DOHH2 (cell line): ENCODE measurements around the gene CCDC66.

ENCODE experiments used
- EZH2phosphoT487 ChIP-seq: fragments of 200-600 bp; sonication (generic); IDR thresholded peaks from 2 replicates; pipeline ENCODE4 v1.6.1; 2017; ENCODE audit warnings: borderline replicate concordance, mild to moderate bottlenecking, antibody characterized with exemption, low read length, moderate library complexity, mixed read lengths
- TF ChIP-seq, protein P1 (sequence below): fragments of 200-600 bp; sonication (generic); IDR thresholded peaks from one replicate; pipeline ENCODE4 v1.5.1; 2014; ENCODE audit warnings: antibody characterized with exemption, mild to moderate bottlenecking, low read depth, low read length; ENCODE audit not compliant: poor library complexity, severe bottlenecking

DNA sequence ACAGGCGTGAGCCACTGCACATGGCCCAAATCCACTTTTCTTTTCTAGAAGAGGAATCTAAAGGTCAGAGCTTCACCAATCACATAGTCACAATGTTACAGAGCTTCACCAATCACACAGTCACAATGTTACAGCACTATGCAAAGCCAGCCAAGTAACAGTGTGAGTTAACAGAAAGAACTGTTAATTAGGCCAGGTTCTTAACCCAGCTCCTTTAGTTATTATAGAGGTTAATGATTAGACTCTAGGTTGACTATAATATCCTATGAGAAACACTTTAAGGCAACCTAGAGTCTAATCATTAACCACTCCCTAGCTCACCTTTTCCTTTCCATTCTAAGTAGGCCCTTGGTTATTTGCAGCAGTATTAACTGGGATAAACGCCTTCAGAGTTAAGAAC, 72.1 kb downstream of the CCDC66 start:
- TF ChIP-seq, protein P1, sequence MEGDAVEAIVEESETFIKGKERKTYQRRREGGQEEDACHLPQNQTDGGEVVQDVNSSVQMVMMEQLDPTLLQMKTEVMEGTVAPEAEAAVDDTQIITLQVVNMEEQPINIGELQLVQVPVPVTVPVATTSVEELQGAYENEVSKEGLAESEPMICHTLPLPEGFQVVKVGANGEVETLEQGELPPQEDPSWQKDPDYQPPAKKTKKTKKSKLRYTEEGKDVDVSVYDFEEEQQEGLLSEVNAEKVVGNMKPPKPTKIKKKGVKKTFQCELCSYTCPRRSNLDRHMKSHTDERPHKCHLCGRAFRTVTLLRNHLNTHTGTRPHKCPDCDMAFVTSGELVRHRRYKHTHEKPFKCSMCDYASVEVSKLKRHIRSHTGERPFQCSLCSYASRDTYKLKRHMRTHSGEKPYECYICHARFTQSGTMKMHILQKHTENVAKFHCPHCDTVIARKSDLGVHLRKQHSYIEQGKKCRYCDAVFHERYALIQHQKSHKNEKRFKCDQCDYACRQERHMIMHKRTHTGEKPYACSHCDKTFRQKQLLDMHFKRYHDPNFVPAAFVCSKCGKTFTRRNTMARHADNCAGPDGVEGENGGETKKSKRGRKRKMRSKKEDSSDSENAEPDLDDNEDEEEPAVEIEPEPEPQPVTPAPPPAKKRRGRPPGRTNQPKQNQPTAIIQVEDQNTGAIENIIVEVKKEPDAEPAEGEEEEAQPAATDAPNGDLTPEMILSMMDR, result no peak
- TF ChIP-seq EZH2phosphoT487, result no peak
